CD1c-positive myeloid dendritic cell (primary cell): ENCODE data around the gene RNF222.
A peak's percentile ranks its signal among the peaks of the same experiment; 100 is the strongest.
"Not testable (repeated sequence)": the region's sequence is repeated elsewhere in the genome, so short reads cannot be mapped to it uniquely, and the experiment has no call there.

ENCODE experiments used
- DNase-seq: peaks from one replicate; pipeline ENCODE4 v3.0.0-alpha.2; 2016; ENCODE audit errors: extremely low spot score

Gene RNF222

DNA sequence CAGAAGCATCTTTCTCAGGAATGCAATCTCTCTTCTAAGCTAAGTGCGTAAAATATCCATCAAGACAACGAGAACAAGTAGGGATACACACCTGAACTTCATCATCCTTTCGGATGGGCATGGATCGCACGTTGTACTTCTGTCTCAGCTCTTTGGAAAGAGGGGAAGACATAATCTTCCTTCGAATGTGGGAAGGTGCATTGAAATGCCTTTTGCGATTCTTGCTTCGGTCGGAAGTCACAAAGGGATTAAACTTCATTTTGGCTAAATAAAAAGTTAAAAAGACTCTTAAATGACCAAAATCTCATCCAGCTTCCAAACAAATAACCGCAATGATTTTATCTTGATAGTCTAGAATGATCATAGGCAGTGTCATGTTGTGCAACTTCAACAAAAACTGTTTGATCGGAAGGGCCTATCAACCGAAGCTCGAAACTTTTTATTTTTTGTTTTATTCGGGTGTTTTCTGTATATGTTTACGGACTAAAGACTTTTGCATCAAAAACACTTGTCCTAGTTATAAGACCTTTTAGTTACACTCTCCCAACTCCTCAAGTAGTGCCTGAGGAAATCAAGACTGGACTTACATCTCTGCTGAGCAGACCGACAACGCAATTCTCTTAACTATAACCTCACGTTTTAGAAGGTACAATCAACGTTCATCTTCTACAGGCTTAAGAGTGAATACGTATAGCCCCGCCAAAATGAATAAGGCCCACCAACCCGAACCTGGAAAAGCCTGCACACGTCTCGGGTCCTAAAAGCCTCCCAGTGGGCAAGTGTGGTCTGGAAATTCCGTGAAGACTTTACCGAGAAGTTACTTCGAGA is 15.4 kb downstream of the RNF222 start:
- peak; percentile 10 for DNase-seq

GRCh38 chr17:8380049-8380448 is 17.6 kb downstream of the RNF222 start:
- no peak for DNase-seq

DNA sequence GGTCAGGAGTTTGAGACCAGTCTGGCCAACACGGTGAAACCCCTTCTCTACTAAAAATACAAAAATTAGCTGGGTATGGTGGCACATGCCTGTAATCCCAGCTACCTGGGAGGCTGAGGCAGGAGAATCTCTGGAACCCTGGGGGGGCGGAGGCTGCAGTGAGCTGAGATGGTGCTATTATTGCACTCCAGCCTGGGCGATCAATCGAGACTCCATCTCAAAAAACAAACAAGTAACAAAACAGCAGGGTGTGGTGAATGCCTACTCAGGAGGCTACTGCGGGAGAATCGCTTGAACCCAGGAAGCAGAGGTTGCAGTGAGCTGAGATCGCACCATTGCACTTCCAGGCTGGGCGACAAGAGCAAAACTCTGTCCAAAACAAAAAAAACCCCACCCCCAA is 19.5 kb downstream of the RNF222 start:
- DNase-seq = not testable (repeated sequence)

DNA sequence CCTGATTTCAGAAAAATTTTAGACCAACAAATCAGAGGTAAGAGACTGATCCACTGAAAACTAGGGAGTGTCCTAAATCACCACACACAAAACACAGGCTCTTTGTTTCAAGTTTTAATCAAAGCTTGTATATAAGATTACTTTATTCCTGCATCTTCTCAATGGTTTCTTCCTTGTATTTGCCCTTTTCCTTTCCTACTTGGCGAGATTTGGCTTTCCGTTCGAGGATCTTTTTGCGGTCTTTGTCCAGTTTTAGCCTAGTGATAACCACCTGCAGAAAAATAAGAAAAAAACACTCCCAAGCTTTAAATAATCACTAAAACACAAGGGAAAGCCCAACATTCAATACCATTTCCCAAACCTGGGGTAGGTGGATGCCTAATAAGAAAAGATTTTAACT is 20.2 kb downstream of the RNF222 start:
- DNase-seq = no peak

DNA sequence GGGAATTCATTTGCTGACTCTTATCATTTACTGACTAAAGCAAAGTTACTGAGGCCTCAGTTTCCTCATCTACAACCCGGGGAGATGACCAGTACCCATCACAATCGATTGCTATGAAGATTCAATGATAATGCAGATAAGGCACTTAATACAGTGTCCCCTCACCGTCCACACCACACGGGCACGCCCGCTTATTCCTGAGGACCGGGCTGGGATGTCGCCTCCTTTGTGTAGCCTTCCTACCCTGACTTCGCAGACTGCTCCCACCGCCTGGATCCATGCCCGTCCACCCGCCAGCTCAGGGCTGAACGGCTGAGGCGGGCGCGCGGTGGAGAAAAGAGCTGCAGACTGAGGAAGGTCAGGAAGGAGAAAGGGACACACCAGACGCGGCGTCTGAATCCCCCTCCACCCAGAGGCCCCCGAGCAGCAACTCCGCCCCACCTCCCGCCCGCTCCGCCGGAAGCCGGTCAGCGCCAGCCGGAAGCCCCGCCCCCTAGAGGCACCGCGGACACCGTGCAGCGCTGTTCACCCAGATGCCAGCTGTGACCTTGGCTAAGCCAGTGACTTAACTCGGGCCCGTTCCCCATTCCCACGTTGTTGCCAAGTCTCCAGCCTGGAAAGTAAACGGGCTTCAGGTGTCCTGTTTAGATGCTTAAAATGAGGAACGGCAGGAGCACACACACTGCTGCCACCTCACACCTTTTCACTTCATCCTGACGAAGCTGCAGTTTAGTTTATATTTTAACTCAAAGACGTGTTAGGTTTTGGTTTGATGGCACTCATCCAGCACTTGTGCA is 21.2 kb downstream of the RNF222 start, which contains the start of gene KRABD2:
Gene KRABD2, minus strand, starts transcription at position 434 of the 797 bp plus-strand sequence.
- DNase-seq = peak; percentile 90

- no peak for DNase-seq
Measured at GRCh38 chr17:8375738-8376259, 21.8 kb downstream of the RNF222 start.

- DNase-seq = not testable (repeated sequence)
Measured at GRCh38 chr17:8373856-8374255, 23.8 kb downstream of the RNF222 start.

DNA sequence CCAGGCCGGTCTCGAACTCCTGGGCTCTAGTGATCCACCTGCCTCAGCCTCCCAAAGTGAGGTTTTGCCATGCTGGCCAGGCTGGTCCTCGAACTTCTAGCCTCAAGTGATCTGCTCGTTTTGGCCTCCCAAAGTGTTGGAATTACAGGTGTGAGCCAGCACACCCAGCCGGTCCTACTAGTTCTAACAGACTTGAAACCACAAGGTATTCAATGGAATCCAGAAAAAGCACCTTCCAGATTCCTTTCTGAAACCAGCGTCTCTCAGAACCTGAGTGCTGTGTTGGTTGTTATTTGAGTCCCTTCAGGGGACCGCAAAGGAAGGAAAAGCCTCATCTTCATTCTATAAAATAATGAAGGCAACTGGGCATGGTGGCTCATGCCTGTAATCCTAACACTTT is 25.2 kb downstream of the RNF222 start:
- DNase-seq = no peak

DNA sequence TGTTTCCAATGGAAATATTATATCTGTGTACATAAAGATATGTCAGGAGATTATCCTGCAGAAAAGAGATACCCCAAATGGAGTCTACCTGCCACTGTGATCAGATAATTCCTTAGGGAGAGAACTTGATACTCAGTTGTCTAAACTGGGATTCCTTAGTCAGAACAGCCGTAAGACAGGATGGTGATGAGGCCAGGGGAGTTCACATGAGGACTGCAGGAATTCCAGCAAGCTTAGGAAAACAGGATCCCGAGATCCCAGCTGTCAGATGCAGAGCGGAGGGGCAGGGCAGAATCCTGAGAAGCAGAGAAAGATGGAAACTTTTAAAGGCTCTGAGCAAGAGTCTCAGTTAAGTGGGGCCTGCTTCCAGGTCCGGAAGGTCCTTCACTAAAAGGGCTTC is 25.8 kb downstream of the RNF222 start:
- no peak for DNase-seq

- peak; percentile 68 for DNase-seq
Measured at GRCh38 chr17:8369944-8370343, 27.7 kb downstream of the RNF222 start.

GRCh38 chr17:8368193-8368592 is 29.4 kb downstream of the RNF222 start:
- no peak for DNase-seq

DNA sequence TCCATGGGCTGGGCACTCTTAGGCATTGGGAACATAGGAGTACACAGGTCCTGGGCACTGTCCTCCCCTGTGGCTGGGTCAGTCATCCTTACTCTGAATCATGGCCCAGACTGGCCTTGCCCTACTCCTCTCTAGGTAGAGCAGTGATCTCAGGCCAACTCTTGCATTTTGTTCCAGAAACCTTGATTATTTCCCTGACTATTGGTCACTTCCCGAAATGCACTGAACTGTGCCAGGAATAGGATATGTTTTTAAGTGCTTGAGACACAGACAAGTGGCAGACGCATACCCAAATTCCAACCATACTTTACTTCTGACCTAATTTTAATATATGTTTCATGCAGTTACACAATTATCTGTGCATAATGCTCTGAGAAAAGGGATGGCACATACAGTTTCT is 31.4 kb downstream of the RNF222 start:
- no peak for DNase-seq

DNA sequence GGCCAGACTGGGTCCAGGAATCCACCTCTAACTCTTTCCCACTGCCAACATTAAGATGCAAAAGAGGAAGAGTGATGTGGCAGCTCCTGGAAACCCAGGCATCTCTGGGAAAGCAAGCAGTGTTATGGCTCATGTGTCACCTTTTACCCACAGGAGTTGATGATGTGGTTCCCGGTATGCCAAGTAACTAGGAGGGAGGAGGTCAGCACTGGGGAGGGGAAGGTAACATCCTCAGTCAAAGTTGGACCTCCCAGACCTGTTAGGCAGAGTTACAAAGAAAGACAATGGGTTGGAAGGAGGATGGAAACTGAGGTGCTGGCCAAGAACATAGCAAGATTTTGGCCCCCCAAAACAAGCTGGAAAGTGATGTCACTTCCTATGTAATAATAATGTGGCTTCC is 32.5 kb downstream of the RNF222 start:
- no peak for DNase-seq

DNA sequence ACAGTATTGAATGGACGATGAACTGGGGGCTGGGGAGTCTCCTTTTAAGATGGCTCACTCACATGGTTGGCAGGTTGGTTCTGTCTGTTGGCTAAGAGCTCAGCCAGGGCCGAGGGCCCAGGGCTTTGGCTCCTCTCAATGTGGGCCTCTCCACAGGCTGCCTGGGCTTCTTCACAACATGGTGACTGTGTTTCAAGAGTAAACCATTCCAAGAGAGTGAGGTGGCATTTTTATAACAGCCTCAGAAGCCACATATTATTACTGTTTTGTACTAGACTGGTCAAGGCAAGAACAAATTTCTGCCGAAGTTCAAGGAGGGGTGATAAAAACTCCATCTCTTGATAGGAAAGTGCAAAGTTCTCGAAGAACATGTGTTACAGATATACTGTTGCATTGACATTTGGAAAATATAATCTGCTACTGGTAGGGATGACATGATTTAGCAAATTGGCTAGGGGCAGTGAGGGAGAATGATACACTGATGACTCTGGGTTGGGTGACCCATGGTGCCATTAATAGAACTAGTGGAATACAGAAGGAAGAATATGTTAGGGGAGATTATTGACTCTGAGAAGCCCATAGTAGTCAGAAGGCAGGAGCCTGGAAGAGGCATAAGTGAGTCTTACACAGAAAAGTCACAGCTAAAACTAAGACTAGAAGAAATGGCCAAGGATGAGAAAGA is 34.8 kb downstream of the RNF222 start:
- DNase-seq = no peak

DNA sequence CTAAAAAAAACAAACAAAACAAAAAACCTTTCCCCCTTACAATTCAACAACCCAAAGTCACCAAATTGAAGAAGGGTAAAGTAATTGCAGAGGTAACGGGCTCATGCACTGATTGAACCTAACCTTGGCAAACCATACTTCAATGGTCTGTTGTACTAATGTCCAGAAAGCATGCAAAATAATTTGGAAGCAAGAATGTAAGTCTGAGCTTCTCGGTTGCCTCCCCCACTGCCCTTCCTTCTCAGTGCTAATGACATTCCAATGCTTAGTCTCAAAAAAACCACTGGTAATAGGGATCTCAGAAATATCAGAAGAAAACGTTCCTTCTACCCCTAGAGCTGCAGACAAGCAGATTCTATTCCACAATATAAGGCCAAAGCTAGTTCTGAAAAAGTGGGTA is 36.9 kb downstream of the RNF222 start:
- no peak for DNase-seq

DNA sequence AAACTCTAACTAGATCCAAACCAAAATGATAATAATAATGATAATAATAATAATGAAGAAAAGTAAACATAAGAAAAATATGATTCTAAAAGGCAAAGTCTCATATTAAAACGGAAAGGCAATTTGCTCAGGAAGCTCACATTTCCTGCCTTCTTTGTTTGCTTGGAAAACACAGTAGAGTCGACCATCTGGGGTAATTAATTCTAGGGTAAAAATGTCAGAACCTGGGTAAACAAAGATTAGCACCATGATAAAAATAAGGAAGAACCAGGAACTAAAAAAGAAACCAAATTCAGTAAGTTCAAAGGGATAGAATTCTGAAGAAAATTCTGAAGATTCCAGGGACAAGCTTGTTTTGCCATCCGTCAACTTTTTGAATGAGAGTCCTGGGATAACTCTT is 37.4 kb downstream of the RNF222 start:
- no peak for DNase-seq

- no peak for DNase-seq
Measured at GRCh38 chr17:8359769-8360168, 37.9 kb downstream of the RNF222 start.

GRCh38 chr17:8357910-8358309 is 39.7 kb downstream of the RNF222 start:
- DNase-seq = no peak

DNA sequence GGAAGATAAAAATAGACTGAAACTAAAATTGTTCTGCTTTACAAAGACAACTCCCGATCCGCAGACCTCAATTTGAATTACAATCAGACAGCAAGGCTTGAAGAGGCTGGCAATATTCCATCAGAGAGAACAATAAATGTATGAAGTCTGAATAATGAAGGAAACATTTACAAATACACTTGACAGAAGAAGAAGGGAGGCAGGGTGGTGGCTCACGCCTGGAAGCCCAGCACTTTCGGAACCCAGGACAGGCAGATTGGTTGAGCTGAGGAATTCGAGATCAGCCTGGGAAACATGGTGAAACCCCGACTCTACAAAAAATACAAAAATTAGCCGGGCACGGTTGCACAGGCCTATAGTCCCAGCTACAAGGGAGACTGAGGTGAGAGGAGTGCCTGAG is 43.4 kb downstream of the RNF222 start:
- no peak for DNase-seq

GRCh38 chr17:8353736-8354135 is 43.9 kb downstream of the RNF222 start:
- no peak for DNase-seq

DNA sequence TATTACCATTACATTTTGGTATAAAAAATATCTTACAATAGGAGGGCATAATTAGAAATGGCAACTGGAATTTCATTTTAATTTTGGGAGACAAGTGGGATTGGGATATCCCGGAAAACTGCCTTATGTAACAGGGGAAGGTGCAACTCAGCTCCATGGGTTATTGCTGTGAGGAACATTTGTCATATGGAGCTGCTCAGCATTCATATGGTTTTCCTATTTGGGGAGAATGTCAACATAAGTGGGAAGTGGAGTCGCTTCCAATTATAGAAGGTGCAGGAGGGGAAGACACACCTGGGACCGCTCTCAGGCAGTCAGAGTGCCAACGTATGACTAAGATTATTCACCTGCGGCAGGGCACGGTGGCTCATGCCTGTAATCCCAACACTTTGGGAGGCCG is 47.3 kb downstream of the RNF222 start:
- no peak for DNase-seq

DNA sequence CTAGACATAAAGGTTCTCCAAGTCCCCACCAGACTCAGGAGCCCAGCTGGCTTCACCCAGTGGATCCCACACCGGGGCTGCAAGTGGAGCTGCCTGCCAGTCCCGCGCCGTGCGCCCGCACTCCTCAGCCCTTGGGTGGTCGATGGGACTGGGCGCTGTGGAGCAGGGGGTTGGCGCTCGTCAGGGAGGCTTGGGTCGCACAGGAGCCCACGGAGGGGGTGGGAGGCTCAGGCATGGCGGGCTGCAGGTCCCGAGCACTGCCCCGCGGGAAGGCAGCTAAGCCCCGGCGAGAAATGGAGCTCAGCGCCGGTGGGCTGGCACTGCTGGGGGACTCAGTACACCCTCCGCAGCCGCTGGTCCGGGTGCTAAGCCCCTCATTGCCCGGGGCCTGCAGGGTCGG is 50.6 kb downstream of the RNF222 start:
- not testable (repeated sequence) for DNase-seq
